ENCODE results near the gene PCBP3. TPM values are rescaled to one million over a fixed set of nuclear protein-coding genes. Genes with fewer than 3 reads are reported as not detected.

Gene PCBP3
- total and polyA plus RNA-seq, 2 of the 8 experiments (the other 6 are each of a cell fraction or from before 2014, with no cell fraction given) = 3.5 to 6.3 TPM

- no peak for TF ChIP-seq TAF7 (optimal IDR thresholded peaks at IDR 0.05; ENCODE audit: borderline replicate concordance, low read depth, low read length)
- TF ChIP-seq SIN3A (conservative IDR thresholded peaks at IDR 0.05 in 1 of 2, IDR thresholded peaks at IDR 0.05 in 1 of 2; ENCODE audit: low read depth in 1 of 2, low read length in 2 of 2) = no peak
Measured at GRCh38 chr21:45763506-45763905, 120.0 kb downstream of the PCBP3 start (continued).
